Neuronal stem cell (in vitro differentiated cells): ENCODE results near the gene IL36RN.

Source experiments
- DNase-seq: peaks from one replicate; pipeline ENCODE4 v3.0.0-alpha.2; 2013; ENCODE audit warnings: low spot score
- H2AFZ ChIP-seq: one replicate; pipeline ENCODE4 v1.6.1; 2013; ENCODE audit warnings: mild to moderate bottlenecking, low read length, inconsistent platforms
- H2AK5ac ChIP-seq: 2 replicates; pipeline ENCODE4 v1.6.1; 2013; ENCODE audit warnings: low read depth, mild to moderate bottlenecking, inconsistent platforms, low read length, moderate library complexity, mixed read lengths
- H2BK120ac ChIP-seq: 2 replicates; pipeline ENCODE4 v1.6.1; 2013; ENCODE audit warnings: low read depth, mild to moderate bottlenecking, inconsistent platforms, low read length, moderate library complexity, mixed read lengths
- H2BK12ac ChIP-seq: one replicate; pipeline ENCODE4 v1.6.1; 2013; ENCODE audit warnings: low read length, inconsistent platforms
- H2BK15ac ChIP-seq: 2 replicates; pipeline ENCODE4 v1.6.1; 2013; ENCODE audit warnings: mild to moderate bottlenecking, low read length, inconsistent platforms, mixed read lengths
- H2BK5ac ChIP-seq: one replicate; pipeline ENCODE4 v1.6.1; 2013; ENCODE audit warnings: inconsistent platforms, mild to moderate bottlenecking, low read length, moderate library complexity
- H3K14ac ChIP-seq: one replicate; pipeline ENCODE4 v1.6.1; 2013; ENCODE audit warnings: low read length, inconsistent platforms
- H3K18ac ChIP-seq: 2 replicates; pipeline ENCODE4 v1.6.1; 2013; ENCODE audit warnings: low read length, inconsistent platforms
- H3K23ac ChIP-seq: 2 replicates; pipeline ENCODE4 v1.6.1; 2013; ENCODE audit warnings: low read depth, mild to moderate bottlenecking, mixed read lengths, low read length, inconsistent platforms; ENCODE audit not compliant: poor library complexity
- H3K27ac ChIP-seq: replicated peaks from 3 replicates; pipeline ENCODE4 v1.5.1; 2013; ENCODE audit warnings: low read length, inconsistent platforms
- H3K27me3 ChIP-seq, 3 experiments: 2 replicates each; pipeline ENCODE4 v1.6.1; 2013; ENCODE audit warnings: low read length in 3 of 3, mild to moderate bottlenecking in 2 of 3, inconsistent platforms in 1 of 3, low read depth in 1 of 3, mixed read lengths in 1 of 3, moderate library complexity in 1 of 3; ENCODE audit not compliant: control insufficient read depth in 3 of 3, insufficient read depth in 3 of 3
- H3K36me3 ChIP-seq, 2 donors: replicated peaks in 1 of 2; 2 replicates each; pipeline ENCODE4 v1.6.1; 2013; ENCODE audit warnings: low read length in 2 of 2; ENCODE audit not compliant: control insufficient read depth in 2 of 2, insufficient read depth in 2 of 2
- H3K4ac ChIP-seq: 2 replicates; pipeline ENCODE4 v1.6.1; 2013; ENCODE audit warnings: inconsistent platforms, mild to moderate bottlenecking, low read length, moderate library complexity
- H3K4me1 ChIP-seq, 2 donors: 1 replicate in 1 of 2; 2 replicates in 1 of 2; pipeline ENCODE4 v1.6.1; 2013; ENCODE audit warnings: low read length in 2 of 2, low read depth in 1 of 2; ENCODE audit not compliant: control insufficient read depth in 2 of 2, insufficient read depth in 1 of 2
- H3K4me2 ChIP-seq: one replicate; pipeline ENCODE4 v1.6.1; 2013; ENCODE audit warnings: mild to moderate bottlenecking, low read length, inconsistent platforms; ENCODE audit not compliant: insufficient read depth, poor library complexity, severe bottlenecking
- H3K4me3 ChIP-seq, 2 donors: 2 replicates each; pipeline ENCODE4 v1.5.1; 2013; ENCODE audit warnings: low read length in 2 of 2, mild to moderate bottlenecking in 2 of 2, inconsistent platforms in 1 of 2, moderate library complexity in 1 of 2
- H3K79me1 ChIP-seq: one replicate; pipeline ENCODE4 v1.6.1; 2013; ENCODE audit warnings: low read depth, mild to moderate bottlenecking, inconsistent platforms, low read length, moderate library complexity
- H3K9ac ChIP-seq: one replicate; pipeline ENCODE4 v1.6.1; 2013; ENCODE audit warnings: mild to moderate bottlenecking, low read depth, low read length, inconsistent platforms; ENCODE audit not compliant: poor library complexity
- H3K9me3 ChIP-seq, 2 donors: replicated peaks in 1 of 2; 2 replicates each; pipeline versions ENCODE3 to v1.6.1; 2013; ENCODE audit warnings: low read length in 2 of 2, mild to moderate bottlenecking in 2 of 2, inconsistent platforms in 1 of 2, low read depth in 1 of 2, mixed read lengths in 1 of 2, moderate library complexity in 1 of 2; ENCODE audit not compliant: control insufficient read depth in 2 of 2, insufficient read depth in 1 of 2
- H4K8ac ChIP-seq: one replicate; pipeline ENCODE4 v1.6.1; 2013; ENCODE audit warnings: low read depth, mild to moderate bottlenecking, inconsistent platforms, low read length, moderate library complexity
- H4K91ac ChIP-seq: one replicate; pipeline ENCODE4 v1.6.1; 2013; ENCODE audit warnings: low read length, low read depth, mild to moderate bottlenecking, inconsistent platforms; ENCODE audit not compliant: poor library complexity
- WGBS, 2 donors: extraction: QIAGEN DNeasy Blood & Tissue Kit; methylation state at CpG; one replicate each; pipeline ENCODE4 v1.1.7; 2013; ENCODE audit warnings: missing lambda C conversion rate in 2 of 2, mixed read lengths in 1 of 2; ENCODE audit not compliant: insufficient read length in 2 of 2, insufficient replicate concordance in 1 of 2; ENCODE audit errors: extremely low coverage in 2 of 2; 5-methylcytosine and 5-hydroxymethylcytosine counted together

The IL36RN gene

DNA sequence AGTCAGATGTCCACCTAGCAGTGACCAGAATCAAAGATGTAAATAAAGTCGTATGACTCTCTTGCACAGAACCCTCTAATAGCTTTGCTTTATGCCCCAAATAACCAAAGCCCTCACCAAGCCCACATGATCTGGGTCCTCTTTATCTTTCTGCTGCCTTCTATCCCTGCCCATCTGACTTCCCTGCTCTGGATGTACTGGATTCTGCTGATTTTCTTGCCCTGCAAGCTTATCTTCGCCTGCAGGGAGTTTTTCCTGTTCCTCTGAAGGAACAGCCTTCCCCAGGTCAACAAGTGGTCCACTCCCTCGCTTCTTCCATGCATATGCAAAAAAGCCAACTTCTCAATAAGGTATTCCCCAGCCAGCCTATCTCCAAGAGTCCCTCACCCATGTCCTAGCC is 25.0 kb upstream of the IL36RN start:
- Histone ChIP-seq H2BK5ac (no peak overlapping the region), H3K36me3 (no peaks in the 10 kb centered on the region), H3K4me2 (no peak overlapping the region), H3K23ac (no peak overlapping the region), H3K4me3 (no peak overlapping the region), H3K4me1 (no peaks in the 10 kb centered on the region), H3K9me3 (no peaks in the 10 kb centered on the region), H4K91ac (no peak overlapping the region), H2BK15ac (no peak overlapping the region), H2BK120ac (no peak overlapping the region), H3K18ac (no peak overlapping the region), H2AFZ (no peak overlapping the region), H3K27ac (no peak overlapping the region), H2AK5ac (no peak overlapping the region), H2BK12ac (no peak overlapping the region), H3K27me3 (peaks cover 0 to 30% (median 0%) of the 10 kb centered on the region in 3 experiments), H3K4ac (no peak overlapping the region), H3K14ac (no peak overlapping the region), H3K79me1 (no peaks in the 10 kb centered on the region), H4K8ac (no peak overlapping the region), H3K9ac (no peak overlapping the region)
- WGBS, 2 donors: no CpG with 5 or more reads among the region's 3 CpGs
- no peak for DNase-seq

- Histone ChIP-seq H3K18ac (no peak overlapping the region), H2AK5ac (no peak overlapping the region), H3K4ac (no peak overlapping the region), H3K9me3 (no peaks in the 10 kb centered on the region), H3K23ac (no peak overlapping the region), H4K91ac (no peak overlapping the region), H3K36me3 (no peaks in the 10 kb centered on the region), H3K9ac (no peak overlapping the region), H3K79me1 (no peaks in the 10 kb centered on the region), H3K4me2 (no peak overlapping the region), H3K27ac (no peak overlapping the region), H3K27me3 (peaks cover 0 to 19% (median 0%) of the 10 kb centered on the region in 3 experiments), H2BK120ac (no peak overlapping the region), H2BK12ac (no peak overlapping the region), H4K8ac (no peak overlapping the region), H3K14ac (no peak overlapping the region), H2BK5ac (no peak overlapping the region), H2BK15ac (no peak overlapping the region), H3K4me1 (no peaks in the 10 kb centered on the region), H3K4me3 (peak overlapping the region in 1 of 2 donors; percentile 45), H2AFZ (no peak overlapping the region)
- no peak for DNase-seq
- WGBS, 2 donors: no CpG with 5 or more reads among the region's 9 CpGs
These were observed 22.2 kb upstream of the IL36RN start for GRCh38 chr2:113036763-113037162.

GRCh38 chr2:113038291-113038690 is 20.7 kb upstream of the IL36RN start:
- Histone ChIP-seq H3K27ac (no peak overlapping the region), H3K4me2 (no peak overlapping the region), H3K4me3 (no peak overlapping the region), H3K14ac (no peak overlapping the region), H3K23ac (no peak overlapping the region), H2BK5ac (no peak overlapping the region), H3K18ac (no peak overlapping the region), H2AFZ (no peak overlapping the region), H4K91ac (no peak overlapping the region), H3K27me3 (peaks cover 0 to 9% (median 0%) of the 10 kb centered on the region in 3 experiments), H3K79me1 (no peaks in the 10 kb centered on the region), H2AK5ac (no peak overlapping the region), H2BK15ac (no peak overlapping the region), H4K8ac (no peak overlapping the region), H2BK120ac (no peak overlapping the region), H2BK12ac (no peak overlapping the region), H3K4me1 (no peaks in the 10 kb centered on the region), H3K36me3 (no peaks in the 10 kb centered on the region), H3K9me3 (no peaks in the 10 kb centered on the region), H3K9ac (no peak overlapping the region), H3K4ac (no peak overlapping the region)
- WGBS, 2 donors: no CpG with 5 or more reads among the region's 3 CpGs
- DNase-seq: no peak

- Histone ChIP-seq H3K14ac (no peak overlapping the region), H3K4ac (no peak overlapping the region), H2BK12ac (no peak overlapping the region), H3K27ac (no peak overlapping the region), H3K4me2 (no peak overlapping the region), H2BK5ac (no peak overlapping the region), H2BK120ac (no peak overlapping the region), H4K91ac (no peak overlapping the region), H3K9ac (no peak overlapping the region), H3K4me3 (no peak overlapping the region), H2BK15ac (no peak overlapping the region), H3K79me1 (no peaks in the 10 kb centered on the region), H2AFZ (no peak overlapping the region), H3K4me1 (no peaks in the 10 kb centered on the region), H3K36me3 (no peaks in the 10 kb centered on the region), H3K27me3 (peaks cover 0 to 9% (median 0%) of the 10 kb centered on the region in 3 experiments), H3K18ac (no peak overlapping the region), H4K8ac (no peak overlapping the region), H3K9me3 (no peaks in the 10 kb centered on the region), H2AK5ac (no peak overlapping the region), H3K23ac (no peak overlapping the region)
- no CpG with 5 or more reads among the region's 2 CpGs for WGBS, 2 donors
- DNase-seq: no peak
These were observed 19.8 kb upstream of the IL36RN start for GRCh38 chr2:113039158-113039557.
